ENCODE data around the gene OR4C3.
"Not testable (repeated sequence)": the region's sequence is repeated elsewhere in the genome, so short reads cannot be mapped to it uniquely, and the experiment has no call there.

Gene OR4C3

DNA sequence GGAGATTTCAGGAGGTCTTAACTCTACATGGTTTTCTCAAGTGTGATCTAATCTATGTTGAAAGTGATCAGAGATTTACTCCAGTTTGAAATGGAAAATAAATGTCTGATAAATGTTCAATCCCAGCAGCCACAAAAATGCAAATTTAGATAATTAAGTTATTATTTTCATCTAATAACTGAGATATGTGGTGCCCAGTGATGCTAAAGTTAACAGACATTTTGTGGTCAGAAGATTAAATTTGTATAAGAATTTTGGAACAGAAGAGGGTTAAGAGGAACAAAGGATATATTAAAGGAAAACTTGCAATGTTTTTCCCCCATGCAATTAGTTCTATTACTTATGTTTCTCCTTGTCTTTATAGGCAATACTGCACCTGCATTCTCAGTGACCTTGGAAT lies at the start of gene OR4C3:
OR4C3 (plus strand) TSS at position 301 of the 400 bp plus-strand sequence. CDS start 102 bp downstream, outside the sequence.
- DNase-seq (ENCODE audit: low spot score); H3K27ac ChIP-seq (ENCODE audit: poor library complexity, severe bottlenecking): not testable (repeated sequence)

DNA sequence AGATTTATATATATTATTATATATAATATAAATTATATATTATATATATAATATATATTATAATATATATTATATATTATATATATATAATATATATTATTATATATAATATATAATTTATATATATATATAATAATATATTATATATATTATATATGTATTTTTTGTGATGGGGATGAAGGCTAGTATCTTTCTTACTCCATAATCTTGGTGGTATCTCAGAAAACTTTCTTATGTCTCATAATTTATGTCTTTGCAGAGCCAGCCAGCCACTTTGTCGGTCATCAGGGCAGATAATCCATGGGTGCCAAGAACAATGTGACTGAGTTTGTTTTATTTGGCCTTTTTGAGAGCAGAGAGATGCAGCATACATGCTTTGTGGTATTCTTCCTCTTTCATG lies 18.8 kb upstream of the OR4C3 start, which contains the start of gene OR4S1:
OR4S1 (plus strand) TSS at position 301 of the 400 bp plus-strand sequence; CDS start at position 301, 0 bp downstream.
- no peak for DNase-seq (ENCODE audit: low spot score)
- H3K4me1 ChIP-seq (ENCODE audit: insufficient read depth, poor library complexity, severe bottlenecking): no peaks in the 10 kb centered on the region
- no peak for ATAC-seq (ENCODE audit: low read depth)
- H3K4me3 ChIP-seq (ENCODE audit: severe bottlenecking): no peak within 1 kb of the TSS
- H3K36me3 ChIP-seq (ENCODE audit: low read depth): no peaks in the 10 kb centered on the region
- H3K27ac ChIP-seq (ENCODE audit: poor library complexity, severe bottlenecking): no peak within 1 kb of the TSS
- H3K27me3 ChIP-seq (ENCODE audit: insufficient read depth, poor library complexity, severe bottlenecking): no peaks in the 10 kb centered on the region
- H3K9me3 ChIP-seq (ENCODE audit: severe bottlenecking): no peaks in the 10 kb centered on the region
- TF ChIP-seq, protein P1, sequence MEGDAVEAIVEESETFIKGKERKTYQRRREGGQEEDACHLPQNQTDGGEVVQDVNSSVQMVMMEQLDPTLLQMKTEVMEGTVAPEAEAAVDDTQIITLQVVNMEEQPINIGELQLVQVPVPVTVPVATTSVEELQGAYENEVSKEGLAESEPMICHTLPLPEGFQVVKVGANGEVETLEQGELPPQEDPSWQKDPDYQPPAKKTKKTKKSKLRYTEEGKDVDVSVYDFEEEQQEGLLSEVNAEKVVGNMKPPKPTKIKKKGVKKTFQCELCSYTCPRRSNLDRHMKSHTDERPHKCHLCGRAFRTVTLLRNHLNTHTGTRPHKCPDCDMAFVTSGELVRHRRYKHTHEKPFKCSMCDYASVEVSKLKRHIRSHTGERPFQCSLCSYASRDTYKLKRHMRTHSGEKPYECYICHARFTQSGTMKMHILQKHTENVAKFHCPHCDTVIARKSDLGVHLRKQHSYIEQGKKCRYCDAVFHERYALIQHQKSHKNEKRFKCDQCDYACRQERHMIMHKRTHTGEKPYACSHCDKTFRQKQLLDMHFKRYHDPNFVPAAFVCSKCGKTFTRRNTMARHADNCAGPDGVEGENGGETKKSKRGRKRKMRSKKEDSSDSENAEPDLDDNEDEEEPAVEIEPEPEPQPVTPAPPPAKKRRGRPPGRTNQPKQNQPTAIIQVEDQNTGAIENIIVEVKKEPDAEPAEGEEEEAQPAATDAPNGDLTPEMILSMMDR (IDR thresholded peaks at IDR 0.05; ENCODE audit: poor library complexity, severe bottlenecking): no peak

More for the DNA sequence above, at the start of gene OR4C3:
- not testable (repeated sequence) for H3K9me3 ChIP-seq (ENCODE audit: severe bottlenecking); H3K36me3 ChIP-seq (ENCODE audit: low read depth); H3K4me1 ChIP-seq (ENCODE audit: insufficient read depth, poor library complexity, severe bottlenecking); ATAC-seq (ENCODE audit: low read depth); H3K27me3 ChIP-seq (ENCODE audit: insufficient read depth, poor library complexity, severe bottlenecking); H3K4me3 ChIP-seq (ENCODE audit: severe bottlenecking)

DNA sequence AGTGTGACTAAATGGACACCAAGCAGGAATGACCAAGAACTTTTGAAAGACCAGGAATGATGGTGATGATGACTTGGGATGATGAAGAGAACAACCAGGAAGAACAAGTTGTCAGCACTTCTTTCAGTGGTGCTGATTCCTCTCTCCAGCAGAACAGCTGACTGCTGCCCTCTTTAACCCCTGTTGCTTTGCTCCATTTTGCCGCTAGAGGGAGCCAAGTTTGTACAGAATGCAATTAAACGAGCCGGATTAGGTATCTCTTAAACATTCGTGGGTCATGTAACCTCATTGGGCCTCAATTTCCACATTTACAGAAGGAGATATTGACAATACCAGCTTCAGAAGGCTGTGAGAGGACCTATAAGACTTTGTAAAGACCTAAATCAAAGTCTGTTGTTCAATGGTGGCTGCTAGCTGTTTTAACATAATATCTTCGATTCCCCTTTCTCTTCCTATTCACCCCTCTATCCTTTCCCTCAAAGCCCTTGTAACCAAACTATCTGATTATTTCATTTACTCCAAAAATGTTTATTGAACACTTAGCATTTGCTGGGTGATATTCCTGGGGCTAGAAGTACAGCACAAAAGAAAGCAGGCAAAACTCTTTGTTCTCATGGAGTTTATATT lies 16.8 kb upstream of the OR4C3 start:
- Histone ChIP-seq H3K27ac (ENCODE audit: poor library complexity, severe bottlenecking) (no peak overlapping the region), H3K36me3 (ENCODE audit: low read depth) (no peaks in the 10 kb centered on the region), H3K4me3 (ENCODE audit: severe bottlenecking) (no peak overlapping the region), H3K9me3 (ENCODE audit: severe bottlenecking) (no peaks in the 10 kb centered on the region), H3K27me3 (ENCODE audit: insufficient read depth, poor library complexity, severe bottlenecking) (no peaks in the 10 kb centered on the region), H3K4me1 (ENCODE audit: insufficient read depth, poor library complexity, severe bottlenecking) (no peaks in the 10 kb centered on the region)
- ATAC-seq (ENCODE audit: low read depth) (peak; percentile 52; the same call in 2 of the 3 replicates), DNase-seq (ENCODE audit: low spot score) (no peak)
- TF ChIP-seq, protein P1 (IDR thresholded peaks at IDR 0.05; ENCODE audit: poor library complexity, severe bottlenecking): peak; percentile 89

DNA sequence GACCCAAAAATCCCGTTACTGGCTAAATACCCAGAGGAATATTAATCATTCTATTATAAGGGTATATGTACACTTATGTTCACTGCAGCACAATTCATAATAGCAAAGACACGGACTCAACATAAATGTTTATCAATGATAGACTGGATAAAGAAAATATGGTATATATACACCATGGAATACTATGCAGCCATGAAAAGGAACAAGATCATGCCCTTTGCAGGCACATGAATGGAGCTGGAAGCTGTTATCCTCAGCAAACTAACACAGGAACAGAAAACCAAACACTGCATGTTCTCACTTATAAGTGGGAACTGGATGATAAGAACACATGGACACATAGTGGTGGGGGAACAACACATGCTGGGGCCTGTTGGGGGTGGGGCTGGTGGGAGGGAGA lies 11.1 kb upstream of the OR4C3 start:
- not testable (repeated sequence) for H3K27me3 ChIP-seq (ENCODE audit: insufficient read depth, poor library complexity, severe bottlenecking); H3K4me1 ChIP-seq (ENCODE audit: insufficient read depth, poor library complexity, severe bottlenecking); H3K36me3 ChIP-seq (ENCODE audit: low read depth); ATAC-seq (ENCODE audit: low read depth); H3K9me3 ChIP-seq (ENCODE audit: severe bottlenecking); H3K4me3 ChIP-seq (ENCODE audit: severe bottlenecking); DNase-seq (ENCODE audit: low spot score); H3K27ac ChIP-seq (ENCODE audit: poor library complexity, severe bottlenecking)

DNA sequence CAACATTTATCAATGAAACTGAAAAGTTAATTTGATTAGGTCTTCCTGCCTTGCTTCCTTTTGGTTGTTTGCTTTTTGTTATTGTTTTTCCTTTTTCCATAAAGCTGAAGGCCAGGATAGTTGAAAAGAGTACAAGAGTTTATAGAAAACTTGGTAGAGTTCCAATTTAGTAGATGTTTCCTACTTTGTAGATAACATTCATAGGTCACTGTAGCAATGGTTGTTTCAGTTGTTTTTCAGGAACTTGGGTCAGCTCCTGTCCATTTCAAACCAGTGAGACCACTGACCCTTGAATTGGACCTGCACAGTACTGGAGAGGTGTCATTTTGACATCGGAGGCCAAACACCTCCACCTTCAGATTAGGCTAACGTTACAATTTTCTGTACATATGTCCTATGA lies 4.9 kb upstream of the OR4C3 start:
- H3K27me3 ChIP-seq (ENCODE audit: insufficient read depth, poor library complexity, severe bottlenecking); ATAC-seq (ENCODE audit: low read depth); DNase-seq (ENCODE audit: low spot score); H3K36me3 ChIP-seq (ENCODE audit: low read depth); H3K9me3 ChIP-seq (ENCODE audit: severe bottlenecking); H3K4me3 ChIP-seq (ENCODE audit: severe bottlenecking); H3K27ac ChIP-seq (ENCODE audit: poor library complexity, severe bottlenecking); H3K4me1 ChIP-seq (ENCODE audit: insufficient read depth, poor library complexity, severe bottlenecking): not testable (repeated sequence)

DNA sequence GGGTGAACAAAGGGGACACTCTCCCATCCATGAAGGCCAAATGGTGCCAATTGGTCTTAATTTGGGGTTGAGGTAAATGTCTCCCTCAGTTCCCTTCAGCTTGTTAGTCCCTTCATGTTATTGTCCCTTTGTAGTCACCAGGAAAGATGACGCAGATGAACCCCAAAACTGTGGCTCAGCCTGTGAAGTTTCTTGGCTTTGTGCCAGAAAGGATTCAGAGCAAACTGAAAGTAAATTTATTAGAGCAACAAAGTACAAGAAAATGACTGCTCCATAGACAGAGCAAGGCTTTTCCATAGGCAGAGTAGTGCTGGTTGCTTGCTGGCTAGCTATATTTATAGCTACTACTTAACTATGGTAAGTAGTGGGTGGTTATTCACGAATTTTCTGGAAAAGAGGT lies 16.7 kb downstream of the OR4C3 start:
- Histone ChIP-seq H3K27me3 (ENCODE audit: insufficient read depth, poor library complexity, severe bottlenecking) (no peaks in the 10 kb centered on the region), H3K9me3 (ENCODE audit: severe bottlenecking) (no peaks in the 10 kb centered on the region), H3K4me3 (ENCODE audit: severe bottlenecking) (no peak overlapping the region), H3K4me1 (ENCODE audit: insufficient read depth, poor library complexity, severe bottlenecking) (no peaks in the 10 kb centered on the region), H3K36me3 (ENCODE audit: low read depth) (no peaks in the 10 kb centered on the region), H3K27ac (ENCODE audit: poor library complexity, severe bottlenecking) (no peak overlapping the region)
- ATAC-seq (ENCODE audit: low read depth): no peak
- DNase-seq (ENCODE audit: low spot score): no peak
- TF ChIP-seq, protein P1 (IDR thresholded peaks at IDR 0.05; ENCODE audit: poor library complexity, severe bottlenecking): no peak

DNA sequence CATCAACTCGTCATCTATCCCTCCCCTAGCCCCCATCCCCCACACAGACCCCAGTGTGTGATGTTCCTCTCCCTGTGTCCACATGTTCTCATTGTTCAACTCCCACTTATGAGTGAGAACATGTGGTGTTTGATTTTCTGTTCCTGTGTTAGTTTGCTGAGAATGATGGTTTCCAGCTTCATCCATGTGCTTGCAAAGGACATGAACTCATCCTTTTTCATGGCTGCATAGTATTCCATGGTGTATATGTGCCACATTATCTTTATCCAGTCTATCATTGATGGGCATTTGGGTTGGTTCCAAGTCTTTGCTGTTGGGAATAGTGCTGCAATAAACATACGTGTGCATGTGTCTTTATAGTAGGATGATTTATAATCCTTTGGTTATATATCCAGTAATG lies 17.8 kb downstream of the OR4C3 start:
- not testable (repeated sequence) for H3K27ac ChIP-seq (ENCODE audit: poor library complexity, severe bottlenecking); H3K4me1 ChIP-seq (ENCODE audit: insufficient read depth, poor library complexity, severe bottlenecking); ATAC-seq (ENCODE audit: low read depth); H3K36me3 ChIP-seq (ENCODE audit: low read depth); DNase-seq (ENCODE audit: low spot score); H3K4me3 ChIP-seq (ENCODE audit: severe bottlenecking); H3K27me3 ChIP-seq (ENCODE audit: insufficient read depth, poor library complexity, severe bottlenecking); H3K9me3 ChIP-seq (ENCODE audit: severe bottlenecking)

DNA sequence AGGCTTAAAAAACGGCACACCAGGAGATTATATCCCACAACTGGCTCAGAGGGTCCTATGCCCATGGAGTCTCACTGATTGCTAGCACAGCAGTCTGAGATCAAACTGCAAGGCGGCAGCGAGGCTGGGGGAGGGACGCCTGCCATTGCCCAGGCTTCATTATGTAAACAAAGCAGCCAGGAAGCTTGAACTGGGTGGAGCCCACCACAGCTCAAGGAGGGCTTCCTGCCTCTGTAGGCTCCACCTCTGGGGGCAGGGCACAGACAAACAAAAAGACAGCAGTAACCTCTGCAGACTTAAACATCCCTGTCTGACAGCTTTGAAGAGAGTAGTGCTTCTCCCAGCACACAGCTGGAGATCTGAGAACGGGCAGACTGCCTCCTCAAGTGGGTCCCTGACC lies 21.6 kb downstream of the OR4C3 start:
- not testable (repeated sequence) for DNase-seq (ENCODE audit: low spot score); ATAC-seq (ENCODE audit: low read depth)

More for the DNA sequence above, 21.6 kb downstream of the OR4C3 start:
- H3K4me3 ChIP-seq (ENCODE audit: severe bottlenecking); H3K36me3 ChIP-seq (ENCODE audit: low read depth); H3K9me3 ChIP-seq (ENCODE audit: severe bottlenecking); H3K4me1 ChIP-seq (ENCODE audit: insufficient read depth, poor library complexity, severe bottlenecking); H3K27ac ChIP-seq (ENCODE audit: poor library complexity, severe bottlenecking); H3K27me3 ChIP-seq (ENCODE audit: insufficient read depth, poor library complexity, severe bottlenecking): not testable (repeated sequence)
